ENCODE results near the gene INPP4B.
"Not testable (repeated sequence)": the region's sequence is repeated elsewhere in the genome, so short reads cannot be mapped to it uniquely, and the experiment has no call there.

INPP4B gene

GRCh38 chr4:142645475-142646108 is 200.5 kb downstream of the INPP4B start:
- no peak overlapping the region for H4K91ac ChIP-seq (ENCODE audit: low read depth, low read length, poor library complexity)
- no peak overlapping the region for H2BK12ac ChIP-seq (ENCODE audit: low read length)
- H3K4me3 ChIP-seq (ENCODE audit: low read length in 2 of 2), result no peak overlapping the region
- H3K4me2 ChIP-seq (ENCODE audit: insufficient read depth, low read length, poor library complexity, severe bottlenecking), result no peak overlapping the region
- no peaks in the 10 kb centered on the region for H3K36me3 ChIP-seq (replicated peaks in 1 of 2; ENCODE audit: control insufficient read depth in 2 of 2, insufficient read depth in 2 of 2, low read length in 2 of 2)
- H3K18ac ChIP-seq (ENCODE audit: low read length), result no peak overlapping the region
- H3K9ac ChIP-seq (ENCODE audit: low read depth, low read length, poor library complexity), result no peak overlapping the region
- no peak for DNase-seq (ENCODE audit: low spot score)
- H3K14ac ChIP-seq (ENCODE audit: low read length), result no peak overlapping the region
- no peaks in the 10 kb centered on the region for H3K27me3 ChIP-seq (ENCODE audit: control insufficient read depth in 3 of 3, insufficient read depth in 3 of 3, low read depth in 1 of 3, low read length in 3 of 3)
- H2AK5ac ChIP-seq (ENCODE audit: low read depth, low read length), result no peak overlapping the region
- WGBS, 2 donors (ENCODE audit: extremely low coverage in 2 of 2, insufficient read length in 2 of 2, insufficient replicate concordance in 1 of 2), result no CpG with 5 or more reads among the region's 4 CpGs
- H3K27ac ChIP-seq (replicated peaks; ENCODE audit: low read length), result no peak overlapping the region
- no peak overlapping the region for H4K8ac ChIP-seq (ENCODE audit: low read depth, low read length)
- no peak overlapping the region for H3K23ac ChIP-seq (ENCODE audit: low read depth, low read length, poor library complexity)
- H3K9me3 ChIP-seq (replicated peaks in 1 of 2; ENCODE audit: control insufficient read depth in 2 of 2, insufficient read depth in 1 of 2, low read depth in 1 of 2, low read length in 2 of 2), result peaks cover 0 to 6% of the 10 kb centered on the region in 2 donors
- H3K79me1 ChIP-seq (ENCODE audit: low read depth, low read length), result no peaks in the 10 kb centered on the region
- no peak overlapping the region for H2BK15ac ChIP-seq (ENCODE audit: low read length)
- H3K4ac ChIP-seq (ENCODE audit: low read length), result no peak overlapping the region
- H2AFZ ChIP-seq (ENCODE audit: low read length), result peak overlapping the region; percentile 77
- no peak overlapping the region for H2BK5ac ChIP-seq (ENCODE audit: low read length)
- no peak overlapping the region for H2BK120ac ChIP-seq (ENCODE audit: low read depth, low read length)
- peaks cover 1 to 2% of the 10 kb centered on the region in 2 donors for H3K4me1 ChIP-seq (ENCODE audit: control insufficient read depth in 2 of 2, insufficient read depth in 1 of 2, low read depth in 1 of 2, low read length in 2 of 2)

GRCh38 chr4:142644628-142645027 is 201.5 kb downstream of the INPP4B start:
- H3K4me3 ChIP-seq (ENCODE audit: low read length in 2 of 2); H4K8ac ChIP-seq (ENCODE audit: low read depth, low read length); H4K91ac ChIP-seq (ENCODE audit: low read depth, low read length, poor library complexity); H2BK12ac ChIP-seq (ENCODE audit: low read length); H3K79me1 ChIP-seq (ENCODE audit: low read depth, low read length); H3K27me3 ChIP-seq (ENCODE audit: control insufficient read depth in 3 of 3, insufficient read depth in 3 of 3, low read depth in 1 of 3, low read length in 3 of 3); H3K18ac ChIP-seq (ENCODE audit: low read length); H2AK5ac ChIP-seq (ENCODE audit: low read depth, low read length); H3K36me3 ChIP-seq (replicated peaks in 1 of 2; ENCODE audit: control insufficient read depth in 2 of 2, insufficient read depth in 2 of 2, low read length in 2 of 2); H3K23ac ChIP-seq (ENCODE audit: low read depth, low read length, poor library complexity); H3K14ac ChIP-seq (ENCODE audit: low read length); H2AFZ ChIP-seq (ENCODE audit: low read length); H3K9me3 ChIP-seq (replicated peaks in 1 of 2; ENCODE audit: control insufficient read depth in 2 of 2, insufficient read depth in 1 of 2, low read depth in 1 of 2, low read length in 2 of 2); H3K4me1 ChIP-seq (ENCODE audit: control insufficient read depth in 2 of 2, insufficient read depth in 1 of 2, low read depth in 1 of 2, low read length in 2 of 2); H2BK15ac ChIP-seq (ENCODE audit: low read length); H2BK120ac ChIP-seq (ENCODE audit: low read depth, low read length); H3K9ac ChIP-seq (ENCODE audit: low read depth, low read length, poor library complexity); H3K4ac ChIP-seq (ENCODE audit: low read length); DNase-seq (ENCODE audit: low spot score); H3K27ac ChIP-seq (replicated peaks; ENCODE audit: low read length); H2BK5ac ChIP-seq (ENCODE audit: low read length); H3K4me2 ChIP-seq (ENCODE audit: insufficient read depth, low read length, poor library complexity, severe bottlenecking): not testable (repeated sequence)
- WGBS, 2 donors (ENCODE audit: extremely low coverage in 2 of 2, insufficient read length in 2 of 2, insufficient replicate concordance in 1 of 2), result no CpG with 5 or more reads among the region's 1 CpG

- Histone ChIP-seq H3K27ac (replicated peaks; ENCODE audit: low read length) (no peak overlapping the region), H3K4me3 (ENCODE audit: low read length in 2 of 2) (no peak overlapping the region), H2BK15ac (ENCODE audit: low read length) (no peak overlapping the region), H2BK5ac (ENCODE audit: low read length) (no peak overlapping the region), H3K27me3 (ENCODE audit: control insufficient read depth in 3 of 3, insufficient read depth in 3 of 3, low read depth in 1 of 3, low read length in 3 of 3) (no peaks in the 10 kb centered on the region), H3K18ac (ENCODE audit: low read length) (no peak overlapping the region), H3K9me3 (replicated peaks in 1 of 2; ENCODE audit: control insufficient read depth in 2 of 2, insufficient read depth in 1 of 2, low read depth in 1 of 2, low read length in 2 of 2) (no peaks in the 10 kb centered on the region), H4K8ac (ENCODE audit: low read depth, low read length) (no peak overlapping the region), H3K79me1 (ENCODE audit: low read depth, low read length) (no peaks in the 10 kb centered on the region), H2BK12ac (ENCODE audit: low read length) (no peak overlapping the region), H3K9ac (ENCODE audit: low read depth, low read length, poor library complexity) (no peak overlapping the region), H3K14ac (ENCODE audit: low read length) (no peak overlapping the region), H4K91ac (ENCODE audit: low read depth, low read length, poor library complexity) (no peak overlapping the region), H2AK5ac (ENCODE audit: low read depth, low read length) (no peak overlapping the region), H3K4me1 (ENCODE audit: control insufficient read depth in 2 of 2, insufficient read depth in 1 of 2, low read depth in 1 of 2, low read length in 2 of 2) (no peaks in the 10 kb centered on the region), H3K4ac (ENCODE audit: low read length) (no peak overlapping the region), H2AFZ (ENCODE audit: low read length) (no peak overlapping the region), H3K23ac (ENCODE audit: low read depth, low read length, poor library complexity) (no peak overlapping the region), H3K36me3 (replicated peaks in 1 of 2; ENCODE audit: control insufficient read depth in 2 of 2, insufficient read depth in 2 of 2, low read length in 2 of 2) (no peaks in the 10 kb centered on the region), H3K4me2 (ENCODE audit: insufficient read depth, low read length, poor library complexity, severe bottlenecking) (no peak overlapping the region), H2BK120ac (ENCODE audit: low read depth, low read length) (no peak overlapping the region)
- no peak for DNase-seq (ENCODE audit: low spot score)
- no CpG with 5 or more reads among the region's 2 CpGs for WGBS, 2 donors (ENCODE audit: extremely low coverage in 2 of 2, insufficient read length in 2 of 2, insufficient replicate concordance in 1 of 2)
These were observed 208.5 kb downstream of the INPP4B start for GRCh38 chr4:142637614-142638013.

- no CpG with 5 or more reads among the region's 2 CpGs for WGBS, 2 donors (ENCODE audit: extremely low coverage in 2 of 2, insufficient read length in 2 of 2, insufficient replicate concordance in 1 of 2)
- no peaks in the 10 kb centered on the region for H3K36me3 ChIP-seq (replicated peaks in 1 of 2; ENCODE audit: control insufficient read depth in 2 of 2, insufficient read depth in 2 of 2, low read length in 2 of 2)
These were observed 214.3 kb downstream of the INPP4B start for GRCh38 chr4:142631836-142632235.

More at GRCh38 chr4:142631836-142632235, 214.3 kb downstream of the INPP4B start:
- H3K27ac ChIP-seq (replicated peaks; ENCODE audit: low read length), result no peak overlapping the region
- H3K4ac ChIP-seq (ENCODE audit: low read length), result no peak overlapping the region
- H2BK120ac ChIP-seq (ENCODE audit: low read depth, low read length), result no peak overlapping the region
- H3K14ac ChIP-seq (ENCODE audit: low read length), result no peak overlapping the region
- no peak overlapping the region for H4K91ac ChIP-seq (ENCODE audit: low read depth, low read length, poor library complexity)
- H3K18ac ChIP-seq (ENCODE audit: low read length), result no peak overlapping the region
- DNase-seq (ENCODE audit: low spot score), result no peak
- no peak overlapping the region for H4K8ac ChIP-seq (ENCODE audit: low read depth, low read length)
- H3K4me2 ChIP-seq (ENCODE audit: insufficient read depth, low read length, poor library complexity, severe bottlenecking), result no peak overlapping the region
- H3K9me3 ChIP-seq (replicated peaks in 1 of 2; ENCODE audit: control insufficient read depth in 2 of 2, insufficient read depth in 1 of 2, low read depth in 1 of 2, low read length in 2 of 2), result no peaks in the 10 kb centered on the region
- H2AK5ac ChIP-seq (ENCODE audit: low read depth, low read length), result no peak overlapping the region
- no peaks in the 10 kb centered on the region for H3K4me1 ChIP-seq (ENCODE audit: control insufficient read depth in 2 of 2, insufficient read depth in 1 of 2, low read depth in 1 of 2, low read length in 2 of 2)
- no peaks in the 10 kb centered on the region for H3K79me1 ChIP-seq (ENCODE audit: low read depth, low read length)
- no peaks in the 10 kb centered on the region for H3K27me3 ChIP-seq (ENCODE audit: control insufficient read depth in 3 of 3, insufficient read depth in 3 of 3, low read depth in 1 of 3, low read length in 3 of 3)
- H3K4me3 ChIP-seq (ENCODE audit: low read length in 2 of 2), result no peak overlapping the region
- no peak overlapping the region for H3K9ac ChIP-seq (ENCODE audit: low read depth, low read length, poor library complexity)
- H2BK15ac ChIP-seq (ENCODE audit: low read length), result no peak overlapping the region
- H3K23ac ChIP-seq (ENCODE audit: low read depth, low read length, poor library complexity), result no peak overlapping the region
- no peak overlapping the region for H2BK12ac ChIP-seq (ENCODE audit: low read length)
- H2BK5ac ChIP-seq (ENCODE audit: low read length), result no peak overlapping the region
- no peak overlapping the region for H2AFZ ChIP-seq (ENCODE audit: low read length)
